HepG2 (cell line): ENCODE results near the gene SACS. TPM values are rescaled to one million over a fixed set of nuclear protein-coding genes. Genes with fewer than 3 reads are reported as not detected.

Source experiments
- ATAC-seq: fragments of 200-7000 bp; cut with Tn5 transposase; 3 replicates; pipeline ENCODE4 v1.9.1; 2020; ENCODE audit warnings: mild to moderate bottlenecking, moderate library complexity
- BruUV-seq: library from RNA; stranded (reverse); fragments of 400-500 nt; replicated peaks from 2 replicates; lab custom pipeline; 2021; lab: Mats Ljungman, UMichigan
- CTCF ChIA-PET: fragments of 300-600 bp; formaldehyde crosslinking; extraction: SDS; loops from one replicate; lab custom pipeline; 2021; ENCODE audit warnings: low total read pairs, inconsistent platforms, low intra/inter-chr PET ratio; lab: Yijun Ruan, JAX
- POLR2A ChIA-PET: fragments of 350-600 bp; sonication (Branson Sonifier 250); formaldehyde crosslinking; loops from one replicate; lab custom pipeline; 2020; ENCODE audit warnings: antibody characterized with exemption, inconsistent platforms; lab: Yijun Ruan, JAX
- DNase-seq: peaks from one replicate; pipeline ENCODE4 v3.0.0-alpha.2; 2015; ENCODE audit warnings: low spot score
- FAIRE-seq: peaks from 3 replicates; lab custom pipeline; 2011; peaks lifted over from hg19 to GRCh38; lab: Jason Lieb, UNC
- H2AFZ ChIP-seq: one replicate; pipeline ENCODE4 v1.6.1; 2011; ENCODE audit warnings: low read length, inconsistent platforms
- H3K27ac ChIP-seq: fragments of 300-600 bp; 3 replicates; pipeline ENCODE4 v1.8.0; 2011; ENCODE audit warnings: mixed run types, mild to moderate bottlenecking, mixed read lengths, low read length, inconsistent platforms; ENCODE audit not compliant: insufficient read depth; ENCODE audit errors: extremely low read length
- H3K27me3 ChIP-seq, 2 experiments: fragments of 200-600 bp in 1 of 2; 2 replicates in 1 of 2; 3 replicates in 1 of 2; pipeline versions ENCODE4 v1.6.0 to v1.8.0; 2011; ENCODE audit warnings: low read length in 2 of 2, mild to moderate bottlenecking in 2 of 2, moderate library complexity in 2 of 2, inconsistent platforms in 1 of 2; ENCODE audit not compliant: insufficient read depth in 2 of 2, control insufficient read depth in 1 of 2
- H3K36me3 ChIP-seq, 2 experiments: fragments of 200-600 bp in 1 of 2; replicated peaks in 1 of 2; 2 replicates in 1 of 2; 3 replicates in 1 of 2; pipeline versions ENCODE4 v1.5.1 to v1.8.0; 2011; ENCODE audit warnings: low read length in 2 of 2, inconsistent platforms in 1 of 2; ENCODE audit not compliant: insufficient read depth in 2 of 2, control insufficient read depth in 1 of 2
- H3K4me1 ChIP-seq: 2 replicates; pipeline ENCODE4 v1.5.1; 2012; ENCODE audit warnings: low read length, inconsistent platforms; ENCODE audit not compliant: insufficient read depth
- H3K4me2 ChIP-seq: 2 replicates; pipeline ENCODE4 v1.6.0; 2011; ENCODE audit warnings: low read depth, low read length, inconsistent platforms
- H3K4me3 ChIP-seq, 3 experiments: fragments of 200-600 bp in 1 of 3; sonication (generic), shearing (Covaris generic) in 1 of 3; replicated peaks in 1 of 3; 2 replicates each; pipeline ENCODE4 v1.5.1; 2011 to 2016; ENCODE audit warnings: low read length in 3 of 3, inconsistent platforms in 2 of 3, low read depth in 2 of 3, mild to moderate bottlenecking in 2 of 3, control low read depth in 1 of 3, mixed read lengths in 1 of 3; ENCODE audit not compliant: insufficient read depth in 1 of 3
- H3K79me2 ChIP-seq: one replicate; pipeline ENCODE4 v1.6.1; 2011; ENCODE audit warnings: low read length, inconsistent platforms; ENCODE audit not compliant: insufficient read depth
- H3K9ac ChIP-seq: 2 replicates; pipeline ENCODE4 v1.6.0; 2011; ENCODE audit warnings: mild to moderate bottlenecking, low read depth, low read length, inconsistent platforms; ENCODE audit not compliant: insufficient read depth
- H3K9me3 ChIP-seq: 2 replicates; pipeline ENCODE4 v1.5.1; 2012; ENCODE audit warnings: mild to moderate bottlenecking, low read length
- H4K20me1 ChIP-seq: 2 replicates; pipeline ENCODE4 v1.6.0; 2011; ENCODE audit warnings: inconsistent platforms, mild to moderate bottlenecking, low read length, moderate library complexity; ENCODE audit not compliant: insufficient read depth
- DNMT1 ChIP-seq: sonication (generic); formaldehyde crosslinking; IDR thresholded peaks from 2 replicates; pipeline ENCODE4 v1.5.1; 2020; ENCODE audit warnings: mild to moderate bottlenecking, missing genetic modification reagents
- HOXA9 ChIP-seq: sonication (generic); formaldehyde crosslinking; IDR thresholded peaks from 2 replicates; pipeline ENCODE4 v1.8.1; 2022; ENCODE audit warnings: missing genetic modification reagents, mild to moderate bottlenecking, moderate library complexity, borderline replicate concordance
- MYC ChIP-seq: sonication (generic); formaldehyde crosslinking; IDR thresholded peaks from 2 replicates; pipeline ENCODE4 v1.9.0; 2021; ENCODE audit warnings: missing genetic modification reagents, borderline replicate concordance
- SIN3B ChIP-seq: fragments of 150-350 bp; IDR thresholded peaks from 2 replicates; pipeline ENCODE4 v1.6.1; 2014; ENCODE audit warnings: low read length
- SOX13 ChIP-seq, 3 experiments: fragments of 450-650 bp in 1 of 3; sonication (generic) in 1 of 3; formaldehyde crosslinking in 1 of 3; IDR thresholded peaks in 2 of 3; conservative IDR thresholded peaks in 1 of 3; 2 replicates each; pipeline versions ENCODE4 v1.5.0 to v1.6.1; 2016 to 2020; ENCODE audit warnings: antibody characterized with exemption in 1 of 3, mild to moderate bottlenecking in 1 of 3, missing compliant biosample characterization in 1 of 3, missing genetic modification reagents in 1 of 3, moderate library complexity in 1 of 3
- SP5 ChIP-seq: IDR thresholded peaks from 2 replicates; pipeline ENCODE4 v1.6.1; 2016; ENCODE audit warnings: low read depth, borderline replicate concordance
- ZNF17 ChIP-seq: sonication (generic); formaldehyde crosslinking; IDR thresholded peaks from 2 replicates; pipeline ENCODE4 v1.5.0; 2020; ENCODE audit warnings: mild to moderate bottlenecking, missing genetic modification reagents
- ZNF205 ChIP-seq: IDR thresholded peaks from 2 replicates; pipeline ENCODE4 v1.6.1; 2018; ENCODE audit warnings: missing biosample characterization, missing genetic modification reagents
- ZNF674 ChIP-seq: sonication (generic); formaldehyde crosslinking; IDR thresholded peaks from 2 replicates; pipeline ENCODE4 v1.5.0; 2020; ENCODE audit warnings: low read depth, mild to moderate bottlenecking, missing genetic modification reagents
- WGBS: methylation state at CpG from one replicate; pipeline ENCODE4 v1.1.6; 2017; ENCODE audit warnings: low lambda C conversion rate; 5-methylcytosine and 5-hydroxymethylcytosine counted together
- in situ Hi-C: cut with HindIII; loops from 2 replicates; pipeline ENCODE4 v1.10.0; 2017; ENCODE audit warnings: low pct_unique_long_range_greater_than_20kb; ENCODE audit not compliant: extremely low pct_ligation_motif_present
- intact Hi-C: fragments of 100-400 bp; cut with micrococcal nuclease; formaldehyde crosslinking; loops from one replicate; pipeline ENCODE4 v1.10.0; 2022; ENCODE audit not compliant: unreplicated experiment
- polyA plus RNA-seq, 8 experiments: library from polyadenylated mRNA; depleted of rRNA in 3 of 8; stranded (reverse) in 7 of 8; unstranded in 1 of 8; fragments of >200 nt; fragmentation: Illumina TruSeq in 4 of 8; extraction: Trizol in 4 of 8; gene quantifications; 2 replicates each; pipeline versions ENCODE4 v1.2.1 to v1.2.3, GENCODE V29; 2011 to 2016; ENCODE audit warnings: low read depth in 4 of 8, missing spikeins in 1 of 8, mixed read lengths in 1 of 8; ENCODE audit not compliant: insufficient read depth in 1 of 8
- total RNA-seq, 5 experiments: library from RNA; depleted of rRNA; stranded (reverse); fragments of >200 nt; fragmentation: Illumina TruSeq; extraction: Trizol; gene quantifications; 2 replicates each; pipeline ENCODE4 v1.2.3, GENCODE V29; 2016; ENCODE audit warnings: low read depth in 1 of 5
- TF ChIP-seq, protein P1 (sequence below): sonication (generic); formaldehyde crosslinking; IDR thresholded peaks from 2 replicates; pipeline ENCODE4 v1.4.0; 2020; ENCODE audit warnings: low read depth, missing genetic modification reagents
- TF ChIP-seq, protein P2 (sequence below): sonication (generic); formaldehyde crosslinking; IDR thresholded peaks from 2 replicates; pipeline ENCODE4 v1.5.0; 2020; ENCODE audit warnings: mild to moderate bottlenecking, missing genetic modification reagents

SACS gene
- total and polyA plus RNA-seq, 2 of the 13 experiments (the other 11 are each of a cell fraction or from before 2014, with no cell fraction given): 4.0 to 15.7 TPM

DNA sequence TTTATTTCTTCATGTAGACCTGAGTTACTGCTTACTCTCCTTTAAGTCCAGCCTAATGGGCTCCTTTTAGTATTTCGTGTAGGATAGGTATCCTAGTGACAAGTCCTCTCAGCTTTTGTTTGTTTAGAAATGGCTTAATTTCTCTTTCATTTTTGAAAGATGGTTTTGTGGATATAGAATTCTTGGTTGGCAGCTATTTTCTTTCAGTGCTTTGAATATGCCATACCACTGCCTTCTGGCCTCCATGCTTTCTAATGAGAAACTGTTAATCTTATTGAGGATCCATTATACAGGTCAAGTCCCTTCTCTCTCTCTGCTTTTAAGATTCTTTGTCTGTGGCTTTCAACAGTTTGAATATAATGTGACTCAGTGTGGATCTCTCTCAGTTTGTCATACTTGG lies 46.8 kb upstream of the SACS start:
- no peak overlapping the region for H3K9ac ChIP-seq
- no peak overlapping the region for H3K27ac ChIP-seq
- no peaks in the 10 kb centered on the region for H3K4me1 ChIP-seq
- H3K27me3 ChIP-seq: no peaks in the 10 kb centered on the region; a peak in 1 of 5 replicates
- H3K36me3 ChIP-seq: no peaks in the 10 kb centered on the region
- 0% methylated on average over 1 of the region's 1 CpG for WGBS
- ChIA-PET POLR2A (no interaction called here), CTCF (no interaction called here)
- intact Hi-C loops (no loop called here), in situ Hi-C loops (no loop called here)
- no peak overlapping the region for H3K4me3 ChIP-seq
- H4K20me1 ChIP-seq: no peaks in the 10 kb centered on the region
- ATAC-seq: no peak
- no peaks in the 10 kb centered on the region for H3K79me2 ChIP-seq
- no TSS peak for BruUV-seq
- DNase-seq: no peak
- no peak overlapping the region for H2AFZ ChIP-seq
- TF ChIP-seq SIN3B (no peak), SP5 (CRISPR knock-in tag) (no peak), DNMT1 (CRISPR knock-in tag) (no peak), SOX13 (IDR thresholded peaks at IDR 0.05) (no peak), SOX13 (CRISPR knock-in tag; conservative IDR thresholded peaks at IDR 0.05 in 1 of 2, IDR thresholded peaks at IDR 0.05 in 1 of 2) (no peak), MYC (CRISPR knock-in tag) (no peak), ZNF674 (no peak)
- TF ChIP-seq, all 625 proteins: peak for 0
- no peak for FAIRE-seq
- no peak overlapping the region for H3K4me2 ChIP-seq
- peaks cover 12% of the 10 kb centered on the region for H3K9me3 ChIP-seq

DNA sequence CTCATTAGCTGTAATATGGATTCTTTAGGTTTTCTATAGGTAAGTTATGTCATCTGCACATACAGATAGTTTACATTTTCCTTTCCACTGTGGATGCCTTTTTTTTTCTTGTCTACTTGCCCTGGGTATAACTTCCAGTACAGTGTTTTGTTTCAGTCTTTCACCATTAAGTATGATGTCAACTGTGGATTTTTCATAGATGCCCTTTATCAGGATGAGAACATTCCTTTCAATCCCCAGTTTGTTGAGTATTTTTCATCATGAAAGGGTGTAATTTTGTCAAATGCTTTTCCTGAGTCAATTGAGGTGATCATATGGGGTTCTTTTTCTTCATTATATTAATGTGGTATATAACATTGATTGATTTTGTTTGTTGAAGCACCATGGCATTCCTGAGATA lies 43.6 kb upstream of the SACS start:
- BruUV-seq: no TSS peak
- Histone ChIP-seq H3K9ac (no peak overlapping the region), H3K79me2 (no peaks in the 10 kb centered on the region), H3K27me3 (no peaks in the 10 kb centered on the region; a peak in 1 of 5 replicates), H3K9me3 (peaks cover 12% of the 10 kb centered on the region), H3K36me3 (no peaks in the 10 kb centered on the region), H3K4me2 (no peak overlapping the region), H3K4me3 (no peak overlapping the region), H3K27ac (no peak overlapping the region), H4K20me1 (no peaks in the 10 kb centered on the region), H3K4me1 (peaks cover under 1% of the 10 kb centered on the region; the same call in 1 of the 2 replicates), H2AFZ (peak overlapping the region; percentile 27)
- in situ Hi-C loops: no loop called here
- FAIRE-seq (no peak), ATAC-seq (no peak), DNase-seq (no peak)
- intact Hi-C loops: no loop called here
- TF ChIP-seq, protein P1, sequence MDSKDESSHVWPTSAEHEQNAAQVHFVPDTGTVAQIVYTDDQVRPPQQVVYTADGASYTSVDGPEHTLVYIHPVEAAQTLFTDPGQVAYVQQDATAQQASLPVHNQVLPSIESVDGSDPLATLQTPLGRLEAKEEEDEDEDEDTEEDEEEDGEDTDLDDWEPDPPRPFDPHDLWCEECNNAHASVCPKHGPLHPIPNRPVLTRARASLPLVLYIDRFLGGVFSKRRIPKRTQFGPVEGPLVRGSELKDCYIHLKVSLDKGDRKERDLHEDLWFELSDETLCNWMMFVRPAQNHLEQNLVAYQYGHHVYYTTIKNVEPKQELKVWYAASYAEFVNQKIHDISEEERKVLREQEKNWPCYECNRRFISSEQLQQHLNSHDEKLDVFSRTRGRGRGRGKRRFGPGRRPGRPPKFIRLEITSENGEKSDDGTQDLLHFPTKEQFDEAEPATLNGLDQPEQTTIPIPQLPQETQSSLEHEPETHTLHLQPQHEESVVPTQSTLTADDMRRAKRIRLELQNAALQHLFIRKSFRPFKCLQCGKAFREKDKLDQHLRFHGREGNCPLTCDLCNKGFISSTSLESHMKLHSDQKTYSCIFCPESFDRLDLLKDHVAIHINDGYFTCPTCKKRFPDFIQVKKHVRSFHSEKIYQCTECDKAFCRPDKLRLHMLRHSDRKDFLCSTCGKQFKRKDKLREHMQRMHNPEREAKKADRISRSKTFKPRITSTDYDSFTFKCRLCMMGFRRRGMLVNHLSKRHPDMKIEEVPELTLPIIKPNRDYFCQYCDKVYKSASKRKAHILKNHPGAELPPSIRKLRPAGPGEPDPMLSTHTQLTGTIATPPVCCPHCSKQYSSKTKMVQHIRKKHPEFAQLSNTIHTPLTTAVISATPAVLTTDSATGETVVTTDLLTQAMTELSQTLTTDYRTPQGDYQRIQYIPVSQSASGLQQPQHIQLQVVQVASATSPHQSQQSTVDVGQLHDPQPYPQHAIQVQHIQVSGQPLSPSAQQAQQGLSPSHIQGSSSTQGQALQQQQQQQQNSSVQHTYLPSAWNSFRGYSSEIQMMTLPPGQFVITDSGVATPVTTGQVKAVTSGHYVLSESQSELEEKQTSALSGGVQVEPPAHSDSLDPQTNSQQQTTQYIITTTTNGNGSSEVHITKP (CRISPR knock-in tag): no peak
- TF ChIP-seq ZNF205 (CRISPR knock-in tag): no peak
- TF ChIP-seq HOXA9 (CRISPR knock-in tag): no peak
- TF ChIP-seq, protein P2, sequence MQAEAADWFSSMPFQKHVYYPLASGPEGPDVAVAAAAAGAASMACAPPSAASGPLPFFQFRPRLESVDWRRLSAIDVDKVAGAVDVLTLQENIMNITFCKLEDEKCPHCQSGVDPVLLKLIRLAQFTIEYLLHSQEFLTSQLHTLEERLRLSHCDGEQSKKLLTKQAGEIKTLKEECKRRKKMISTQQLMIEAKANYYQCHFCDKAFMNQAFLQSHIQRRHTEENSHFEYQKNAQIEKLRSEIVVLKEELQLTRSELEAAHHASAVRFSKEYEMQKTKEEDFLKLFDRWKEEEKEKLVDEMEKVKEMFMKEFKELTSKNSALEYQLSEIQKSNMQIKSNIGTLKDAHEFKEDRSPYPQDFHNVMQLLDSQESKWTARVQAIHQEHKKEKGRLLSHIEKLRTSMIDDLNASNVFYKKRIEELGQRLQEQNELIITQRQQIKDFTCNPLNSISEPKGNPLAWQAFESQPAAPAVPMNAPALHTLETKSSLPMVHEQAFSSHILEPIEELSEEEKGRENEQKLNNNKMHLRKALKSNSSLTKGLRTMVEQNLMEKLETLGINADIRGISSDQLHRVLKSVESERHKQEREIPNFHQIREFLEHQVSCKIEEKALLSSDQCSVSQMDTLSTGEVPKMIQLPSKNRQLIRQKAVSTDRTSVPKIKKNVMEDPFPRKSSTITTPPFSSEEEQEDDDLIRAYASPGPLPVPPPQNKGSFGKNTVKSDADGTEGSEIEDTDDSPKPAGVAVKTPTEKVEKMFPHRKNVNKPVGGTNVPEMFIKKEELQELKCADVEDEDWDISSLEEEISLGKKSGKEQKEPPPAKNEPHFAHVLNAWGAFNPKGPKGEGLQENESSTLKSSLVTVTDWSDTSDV (CRISPR knock-in tag): no peak
- no peak for TF ChIP-seq ZNF17 (CRISPR knock-in tag)
- ChIA-PET POLR2A (no interaction called here), CTCF (no interaction called here)
